Raji (cell line): Measurements from ENCODE around the gene ZNF79.

ENCODE experiments used
- POLR2A ChIP-seq: IDR thresholded peaks from 2 replicates; pipeline ENCODE4 v1.6.1; 2011; ENCODE audit warnings: low read depth, low read length, control low read depth; ENCODE audit not compliant: insufficient read depth

ZNF79 gene

DNA sequence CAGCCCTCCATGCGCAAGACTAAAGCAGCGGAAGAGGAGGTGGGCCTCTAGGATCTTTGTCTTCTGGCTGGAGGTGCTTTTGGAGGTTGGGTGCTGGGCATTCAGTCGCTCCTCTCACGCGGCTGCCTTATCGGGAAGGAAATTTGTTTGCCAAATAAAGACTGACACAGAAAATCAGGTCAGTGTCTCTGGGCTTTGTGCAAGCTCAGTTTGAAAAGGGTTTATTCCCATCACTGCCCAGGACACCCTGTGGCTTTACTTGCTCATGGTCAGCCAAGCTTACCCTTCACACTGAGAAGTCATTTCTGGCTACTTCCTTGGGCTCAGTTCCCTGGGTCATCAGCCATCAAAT, 16.7 kb upstream of the ZNF79 start:
- TF ChIP-seq POLR2A: no peak

GRCh38 chr9:127411122-127411521, 13.1 kb upstream of the ZNF79 start:
- TF ChIP-seq POLR2A: no peak

GRCh38 chr9:127415141-127415540, 9.0 kb upstream of the ZNF79 start:
- no peak for TF ChIP-seq POLR2A

DNA sequence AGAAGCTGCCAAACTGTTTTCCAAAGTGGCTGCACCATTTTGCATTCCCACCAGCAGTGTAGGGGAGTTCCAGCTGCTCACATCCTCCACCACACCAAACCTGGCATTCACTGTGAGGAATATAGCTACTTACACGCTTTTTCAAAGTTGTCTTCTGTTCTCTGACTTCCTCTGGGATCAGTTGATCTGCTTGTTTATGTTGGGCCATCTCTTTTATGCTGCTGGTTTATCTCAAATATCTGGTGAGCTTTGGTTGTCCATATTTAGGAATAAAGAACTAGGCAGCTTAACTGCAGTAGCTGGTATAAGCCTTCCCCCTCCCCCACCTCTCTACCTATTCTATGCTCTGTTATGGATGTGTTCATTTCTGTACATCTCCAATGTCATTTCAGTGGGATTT, 8.5 kb upstream of the ZNF79 start:
- TF ChIP-seq POLR2A: no peak

DNA sequence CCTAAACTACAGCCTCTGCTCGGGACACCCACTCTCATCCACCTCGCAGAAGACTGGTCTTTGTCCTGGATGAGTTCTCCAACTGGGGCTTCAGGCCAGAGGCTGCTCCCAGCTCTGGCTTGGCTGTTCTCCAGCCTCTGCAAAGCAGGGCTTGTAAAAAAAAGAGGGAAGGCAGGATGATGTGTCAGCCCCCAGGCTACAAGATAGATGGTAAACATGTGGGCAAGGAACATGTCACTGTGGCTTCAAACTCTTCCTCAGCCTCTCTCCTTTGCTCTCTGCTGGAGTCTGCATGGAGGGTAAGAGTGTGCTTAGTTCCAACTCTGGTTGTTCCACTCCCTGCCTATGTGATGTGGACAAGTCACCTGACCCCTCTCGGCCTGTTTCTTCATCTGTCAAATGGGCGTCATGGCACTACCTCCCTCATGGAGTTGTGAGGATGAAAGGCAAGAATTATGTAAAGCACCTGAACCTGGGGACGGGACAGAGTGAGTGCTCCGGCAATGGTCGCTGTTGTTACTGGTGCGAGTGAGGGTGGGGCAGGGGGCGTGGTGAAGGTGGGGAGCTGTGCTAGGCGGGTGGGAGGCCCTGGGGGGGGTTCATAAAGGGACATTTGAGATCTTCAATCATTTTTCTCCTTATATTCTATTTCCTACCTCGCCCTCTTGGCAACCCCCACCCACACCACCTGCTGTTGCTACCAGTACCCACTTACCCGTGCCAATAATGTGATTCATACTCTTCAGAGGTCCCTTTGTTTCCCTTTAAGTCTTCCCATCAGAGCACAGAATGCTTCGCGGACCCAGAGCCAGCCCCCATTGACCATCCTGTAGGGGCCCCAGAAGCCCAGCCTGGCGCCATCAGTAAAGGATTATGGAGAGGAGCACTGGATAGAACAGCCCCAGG, 6.8 kb upstream of the ZNF79 start:
- TF ChIP-seq POLR2A: no peak

GRCh38 chr9:127418037-127418471, 6.1 kb upstream of the ZNF79 start:
- TF ChIP-seq POLR2A: no peak

- TF ChIP-seq POLR2A: no peak
Observed at GRCh38 chr9:127419348-127419747, 4.8 kb upstream of the ZNF79 start.

- TF ChIP-seq POLR2A: no peak
Observed at GRCh38 chr9:127421057-127421456, 3.1 kb upstream of the ZNF79 start.

GRCh38 chr9:127422133-127422782, 1.9 kb upstream of the ZNF79 start:
- no peak for TF ChIP-seq POLR2A

- TF ChIP-seq POLR2A: no peak
Observed at GRCh38 chr9:127422787-127423186, 1.4 kb upstream of the ZNF79 start.

GRCh38 chr9:127423476-127423933, 677 bp upstream of the ZNF79 start:
- no peak for TF ChIP-seq POLR2A

DNA sequence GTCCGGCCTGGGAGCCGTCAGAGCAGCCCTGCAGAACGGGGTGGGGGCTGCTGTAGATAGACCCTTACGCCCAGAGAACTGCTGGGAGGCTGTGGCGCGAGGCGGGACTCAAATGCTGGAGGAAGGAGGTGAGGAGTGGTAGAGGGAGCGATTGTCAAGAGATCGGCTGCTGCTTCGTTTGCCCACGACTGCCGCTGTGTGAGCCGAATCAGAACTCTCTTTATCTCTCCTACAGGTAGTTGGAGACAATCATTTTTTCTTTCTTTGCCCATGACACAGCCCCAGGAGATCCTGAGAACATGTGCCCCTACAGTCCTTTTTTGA, 456 bp downstream of the ZNF79 start:
- TF ChIP-seq POLR2A: no peak

GRCh38 chr9:127426756-127427155, 2.6 kb downstream of the ZNF79 start:
- TF ChIP-seq POLR2A: no peak

DNA sequence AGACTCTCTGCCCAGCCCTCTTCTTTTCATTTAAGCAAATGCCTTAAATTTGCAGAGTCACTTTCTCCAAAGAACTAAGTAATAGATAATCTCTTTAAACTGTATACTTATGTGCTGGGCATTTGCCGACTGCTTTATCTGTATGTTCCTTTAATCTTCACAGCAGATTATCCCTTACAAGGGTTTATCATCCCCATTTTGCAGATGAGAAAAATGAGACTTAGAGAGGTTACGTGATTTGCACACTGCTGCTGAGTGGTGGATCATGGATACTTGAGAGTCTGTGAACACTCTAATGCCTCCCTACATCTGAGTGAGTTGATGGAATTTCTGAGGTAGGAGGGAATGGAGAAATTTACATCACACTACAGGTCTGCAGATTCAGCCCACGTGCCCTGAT, 4.2 kb downstream of the ZNF79 start:
- TF ChIP-seq POLR2A: no peak

GRCh38 chr9:127430415-127430814, 6.2 kb downstream of the ZNF79 start:
- no peak for TF ChIP-seq POLR2A

- no peak for TF ChIP-seq POLR2A
Observed at GRCh38 chr9:127437497-127438264, 13.5 kb downstream of the ZNF79 start.
